ENCODE results near the gene SMARCD3.
A peak's percentile ranks its signal among the peaks of the same experiment; 100 is the strongest.

SMARCD3 gene

GRCh38 chr7:151277631-151278030 lies 29.1 kb upstream of the SMARCD3 start:
- DNase-seq (ENCODE audit: low read depth): no peak
- no peak for TF ChIP-seq CTCF (conservative IDR thresholded peaks at IDR 0.05; ENCODE audit: low read length)
- H3K4me3 ChIP-seq (ENCODE audit: low read length): no peak overlapping the region

GRCh38 chr7:151276666-151277590 lies 28.4 kb upstream of the SMARCD3 start:
- no peak for TF ChIP-seq CTCF (conservative IDR thresholded peaks at IDR 0.05; ENCODE audit: low read length)

GRCh38 chr7:151275813-151276577 lies 27.5 kb upstream of the SMARCD3 start:
- no peak for TF ChIP-seq CTCF (conservative IDR thresholded peaks at IDR 0.05; ENCODE audit: low read length)
- no peak for DNase-seq (ENCODE audit: low read depth)
- no peak overlapping the region; the same call in 1 of the 2 replicates for H3K4me3 ChIP-seq (ENCODE audit: low read length)

More at GRCh38 chr7:151276666-151277590, 28.4 kb upstream of the SMARCD3 start:
- peak; percentile 69 for DNase-seq (ENCODE audit: low read depth)
- peak overlapping the region; percentile 56 for H3K4me3 ChIP-seq (ENCODE audit: low read length)

GRCh38 chr7:151274936-151275812 lies 26.7 kb upstream of the SMARCD3 start:
- TF ChIP-seq CTCF (conservative IDR thresholded peaks at IDR 0.05; ENCODE audit: low read length): no peak
- H3K4me3 ChIP-seq (ENCODE audit: low read length): no peak overlapping the region
- DNase-seq (ENCODE audit: low read depth): no peak

- TF ChIP-seq CTCF (conservative IDR thresholded peaks at IDR 0.05; ENCODE audit: low read length): no peak
- no peak overlapping the region for H3K4me3 ChIP-seq (ENCODE audit: low read length)
- no peak for DNase-seq (ENCODE audit: low read depth)
These were observed 25.9 kb upstream of the SMARCD3 start for GRCh38 chr7:151274396-151274795.

- no peak for TF ChIP-seq CTCF (conservative IDR thresholded peaks at IDR 0.05; ENCODE audit: low read length)
- DNase-seq (ENCODE audit: low read depth): no peak
- no peak overlapping the region for H3K4me3 ChIP-seq (ENCODE audit: low read length)
These were observed 25.3 kb upstream of the SMARCD3 start for GRCh38 chr7:151273651-151274390.

All from AG10803 (cell line).